Measurements from ENCODE around the gene PXYLP1. TPM values are rescaled to one million over a fixed set of nuclear protein-coding genes. Genes with fewer than 3 reads are reported as not detected.

The PXYLP1 gene
- total RNA-seq, 1 donor from 2014 or later = 36.3 TPM

DNA sequence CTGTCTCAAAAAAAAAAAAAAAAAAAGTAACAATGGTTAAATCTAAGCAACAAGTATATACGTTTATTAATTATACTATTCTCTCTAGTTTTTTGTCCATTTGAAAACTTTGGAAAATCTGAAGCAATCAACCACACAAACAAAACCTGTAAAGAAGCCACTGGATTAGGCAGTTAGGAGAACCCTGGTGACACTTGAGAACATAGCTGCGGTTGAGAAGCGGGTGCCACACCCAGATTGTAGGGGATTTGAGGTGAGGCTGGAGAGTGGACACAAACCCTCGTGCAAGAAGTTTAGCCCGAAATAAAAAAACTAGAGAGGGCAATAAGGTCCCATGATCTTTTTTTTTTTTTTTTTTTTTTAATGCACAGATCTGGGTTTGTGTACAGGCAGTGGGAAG, 110.8 kb downstream of the PXYLP1 start:
- Histone ChIP-seq H3F3A (ENCODE audit: low read depth) (no peaks in the 10 kb centered on the region), H4K20me1 (ENCODE audit: low read depth) (no peaks in the 10 kb centered on the region), H3K9me3 (ENCODE audit: low read depth) (no peaks in the 10 kb centered on the region), H3K4me3 (no peak overlapping the region), H3K4me1 (no peaks in the 10 kb centered on the region), H3K36me3 (no peaks in the 10 kb centered on the region), H3K27me3 (no peaks in the 10 kb centered on the region), H3K27ac (no peak overlapping the region), H3K79me2 (ENCODE audit: low read depth) (no peaks in the 10 kb centered on the region), H2AFZ (replicated peaks) (no peak overlapping the region), H3K9ac (no peak overlapping the region), H3K4me2 (no peak overlapping the region)
- peaks cover 4% of the 10 kb centered on the region for H3K9me3 Mint-ChIP-seq
- no peak for DNase-seq (ENCODE audit: low spot score)
- peaks cover 14% of the 10 kb centered on the region for H3K4me1 Mint-ChIP-seq
- H3K4me3 Mint-ChIP-seq = no peak overlapping the region
- H3K36me3 Mint-ChIP-seq = no peaks in the 10 kb centered on the region
- TF ChIP-seq EZH2 (IDR thresholded peaks at IDR 0.05) (no peak), EZH2phosphoT487 (IDR thresholded peaks at IDR 0.05) (no peak)
- TF ChIP-seq, protein P1, sequence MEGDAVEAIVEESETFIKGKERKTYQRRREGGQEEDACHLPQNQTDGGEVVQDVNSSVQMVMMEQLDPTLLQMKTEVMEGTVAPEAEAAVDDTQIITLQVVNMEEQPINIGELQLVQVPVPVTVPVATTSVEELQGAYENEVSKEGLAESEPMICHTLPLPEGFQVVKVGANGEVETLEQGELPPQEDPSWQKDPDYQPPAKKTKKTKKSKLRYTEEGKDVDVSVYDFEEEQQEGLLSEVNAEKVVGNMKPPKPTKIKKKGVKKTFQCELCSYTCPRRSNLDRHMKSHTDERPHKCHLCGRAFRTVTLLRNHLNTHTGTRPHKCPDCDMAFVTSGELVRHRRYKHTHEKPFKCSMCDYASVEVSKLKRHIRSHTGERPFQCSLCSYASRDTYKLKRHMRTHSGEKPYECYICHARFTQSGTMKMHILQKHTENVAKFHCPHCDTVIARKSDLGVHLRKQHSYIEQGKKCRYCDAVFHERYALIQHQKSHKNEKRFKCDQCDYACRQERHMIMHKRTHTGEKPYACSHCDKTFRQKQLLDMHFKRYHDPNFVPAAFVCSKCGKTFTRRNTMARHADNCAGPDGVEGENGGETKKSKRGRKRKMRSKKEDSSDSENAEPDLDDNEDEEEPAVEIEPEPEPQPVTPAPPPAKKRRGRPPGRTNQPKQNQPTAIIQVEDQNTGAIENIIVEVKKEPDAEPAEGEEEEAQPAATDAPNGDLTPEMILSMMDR (IDR thresholded peaks at IDR 0.05) = no peak
- no peak overlapping the region for H3K27ac Mint-ChIP-seq
- peaks cover 8% of the 10 kb centered on the region for H3K27me3 Mint-ChIP-seq (ENCODE audit: insufficient read depth, low read depth)

DNA sequence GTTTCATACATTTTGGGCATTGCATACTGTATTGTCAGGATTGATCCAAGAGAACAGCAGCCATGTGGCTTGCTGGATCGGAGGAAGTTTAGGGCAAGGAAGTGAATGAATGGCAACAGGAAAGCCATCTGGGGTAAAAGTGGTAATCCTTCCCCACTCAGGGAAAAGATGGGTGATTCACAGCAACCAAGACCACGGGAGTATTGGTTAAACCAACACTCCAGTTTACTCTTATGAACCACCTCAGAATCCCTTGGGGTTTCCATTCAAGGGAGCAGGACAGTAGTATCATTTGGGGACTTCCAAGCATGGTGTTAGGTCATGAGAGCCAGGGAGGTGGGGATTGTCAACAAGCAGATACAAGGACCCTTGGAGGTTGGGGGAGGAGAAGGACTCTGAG, 111.5 kb downstream of the PXYLP1 start:
- TF ChIP-seq EZH2 (IDR thresholded peaks at IDR 0.05) (no peak), EZH2phosphoT487 (IDR thresholded peaks at IDR 0.05) (no peak)
- TF ChIP-seq, protein P1 (IDR thresholded peaks at IDR 0.05) = no peak
- H4K20me1 ChIP-seq (ENCODE audit: low read depth) = no peaks in the 10 kb centered on the region

DNA sequence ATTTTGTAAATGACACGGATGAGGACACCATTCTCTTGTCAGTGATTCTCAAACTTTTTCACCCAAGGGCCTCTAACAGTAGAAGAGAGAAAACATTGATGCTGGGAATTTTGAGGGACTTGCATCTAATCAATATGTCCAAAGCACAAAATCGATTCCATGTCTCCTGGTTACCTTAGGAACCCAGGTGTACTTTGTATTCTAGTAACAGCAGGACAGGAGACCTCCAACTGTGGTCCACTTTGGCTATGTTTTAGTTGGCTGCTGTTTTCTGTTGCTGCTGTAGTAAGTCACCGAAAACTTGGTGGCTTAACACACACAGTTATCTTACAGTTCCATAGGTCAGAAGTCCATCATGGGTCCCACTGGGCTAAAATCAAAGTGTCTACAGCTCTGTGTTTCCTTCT, 112.2 kb downstream of the PXYLP1 start:
- Mint-ChIP-seq H3K27ac (no peak overlapping the region), H3K9me3 (peaks cover 4% of the 10 kb centered on the region), H3K27me3 (ENCODE audit: insufficient read depth, low read depth) (peaks cover 7% of the 10 kb centered on the region), H3K4me1 (peaks cover 12% of the 10 kb centered on the region), H3K36me3 (no peaks in the 10 kb centered on the region), H3K4me3 (no peak overlapping the region)
- no peaks in the 10 kb centered on the region for H3K9me3 ChIP-seq (ENCODE audit: low read depth)
- H4K20me1 ChIP-seq (ENCODE audit: low read depth) = no peaks in the 10 kb centered on the region
- H3K79me2 ChIP-seq (ENCODE audit: low read depth) = no peaks in the 10 kb centered on the region
- H3F3A ChIP-seq (ENCODE audit: low read depth) = no peaks in the 10 kb centered on the region
- H3K27ac ChIP-seq = no peak overlapping the region
- DNase-seq (ENCODE audit: low spot score) = no peak
- no peaks in the 10 kb centered on the region for H3K36me3 ChIP-seq
- no peaks in the 10 kb centered on the region for H3K4me1 ChIP-seq
- H2AFZ ChIP-seq (replicated peaks) = no peak overlapping the region
- TF ChIP-seq EZH2phosphoT487 (IDR thresholded peaks at IDR 0.05) = no peak
- TF ChIP-seq, protein P1 (IDR thresholded peaks at IDR 0.05) = no peak
- no peak for TF ChIP-seq EZH2 (IDR thresholded peaks at IDR 0.05)
- H3K27me3 ChIP-seq = no peaks in the 10 kb centered on the region
- no peak overlapping the region for H3K9ac ChIP-seq
- H3K4me2 ChIP-seq = no peak overlapping the region
- no peak overlapping the region for H3K4me3 ChIP-seq

More for the DNA sequence above, 111.5 kb downstream of the PXYLP1 start:
- Histone ChIP-seq H3K79me2 (ENCODE audit: low read depth) (no peaks in the 10 kb centered on the region), H3K4me2 (no peak overlapping the region), H3K4me1 (no peaks in the 10 kb centered on the region), H2AFZ (replicated peaks) (no peak overlapping the region), H3K9ac (no peak overlapping the region), H3K4me3 (no peak overlapping the region), H3K27me3 (no peaks in the 10 kb centered on the region), H3F3A (ENCODE audit: low read depth) (no peaks in the 10 kb centered on the region), H3K27ac (no peak overlapping the region), H3K36me3 (no peaks in the 10 kb centered on the region), H3K9me3 (ENCODE audit: low read depth) (no peaks in the 10 kb centered on the region)
- Mint-ChIP-seq H3K4me1 (peaks cover 12% of the 10 kb centered on the region), H3K27me3 (ENCODE audit: insufficient read depth, low read depth) (peaks cover 7% of the 10 kb centered on the region), H3K36me3 (no peaks in the 10 kb centered on the region), H3K27ac (no peak overlapping the region), H3K4me3 (no peak overlapping the region), H3K9me3 (peaks cover 4% of the 10 kb centered on the region)
- DNase-seq (ENCODE audit: low spot score) = no peak

Other genes starting within 250 kb of the PXYLP1 start
- gene SPSB4, start 180.5 kb upstream of the PXYLP1 start, total RNA-seq (ENCODE audit: low replicate concordance) = 4.9 and 10.7 TPM in 2 replicates
- 16.9 and 24.5 TPM in 2 replicates for gene ZBTB38, start 136.7 kb downstream of the PXYLP1 start, total RNA-seq (ENCODE audit: low replicate concordance)